ENCODE data around the gene OTULINL. TPM values are rescaled to one million over a fixed set of nuclear protein-coding genes. Genes with fewer than 3 reads are reported as not detected.

The OTULINL gene
- total RNA-seq, 1 donor = 1.9 TPM

- DNase-seq (ENCODE audit: low read depth in 2 of 3, low spot score in 2 of 3) = no peak
These were observed 6.6 kb upstream of the OTULINL start for GRCh38 chr5:14574891-14575508.

DNA sequence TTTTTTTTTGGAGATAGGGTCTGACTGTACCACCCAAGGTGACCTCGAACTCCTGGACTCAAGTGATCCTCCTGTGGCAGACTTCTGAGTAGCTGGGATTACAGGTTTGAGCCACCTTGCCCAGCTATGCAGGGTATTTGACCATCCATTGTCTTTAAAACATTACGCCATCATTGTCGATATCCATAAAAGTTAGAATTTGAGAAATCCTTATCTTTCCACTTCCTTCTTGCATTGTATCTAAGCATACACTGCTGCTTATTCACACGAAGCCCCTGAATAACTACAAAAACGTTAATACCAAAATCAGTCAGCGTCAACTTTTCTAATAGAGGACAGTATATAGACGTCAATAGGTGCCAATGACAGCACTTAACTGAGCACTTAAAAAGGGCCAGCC lies 5.4 kb upstream of the OTULINL start:
- no peak for DNase-seq (ENCODE audit: low read depth in 2 of 3, low spot score in 2 of 3)

- DNase-seq (ENCODE audit: low read depth in 2 of 3, low spot score in 2 of 3) = no peak
These were observed 4.4 kb upstream of the OTULINL start for GRCh38 chr5:14577079-14577725.

GRCh38 chr5:14577971-14578370 lies 3.6 kb upstream of the OTULINL start:
- no peak for DNase-seq (ENCODE audit: low read depth in 2 of 3, low spot score in 2 of 3)

GRCh38 chr5:14579246-14579645 lies 2.3 kb upstream of the OTULINL start:
- DNase-seq (ENCODE audit: low read depth in 2 of 3, low spot score in 2 of 3) = no peak

DNA sequence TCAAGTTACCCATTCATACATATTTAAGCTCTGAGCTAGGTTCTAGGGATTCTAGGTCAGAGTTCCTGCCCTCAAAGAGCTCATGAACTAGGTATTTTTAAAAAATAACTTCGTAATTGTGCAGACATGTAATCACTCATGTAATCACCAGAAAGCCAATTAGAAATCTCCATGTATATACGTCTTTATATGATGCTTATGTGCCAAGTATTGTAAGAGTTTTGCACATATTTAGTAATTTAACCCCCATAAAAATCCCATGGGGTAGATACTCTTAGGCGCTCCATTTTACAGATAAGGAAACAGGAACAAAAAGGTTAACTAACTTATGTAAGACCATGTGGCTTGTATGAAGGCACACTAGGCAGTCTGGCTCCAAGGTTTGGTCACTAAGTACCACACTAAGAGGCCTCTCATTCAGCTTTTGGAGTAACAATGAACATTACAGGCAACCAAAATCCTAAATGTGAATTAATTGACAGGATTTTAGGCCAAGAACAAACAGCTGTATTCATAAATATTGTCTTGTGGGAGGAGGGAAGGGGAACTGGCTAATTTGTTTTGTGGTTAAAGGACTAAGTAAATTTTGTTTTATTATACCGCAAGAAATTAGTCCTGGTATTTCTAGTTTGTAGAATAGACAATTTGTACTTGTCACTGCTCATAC lies 1.7 kb upstream of the OTULINL start:
- no peak for DNase-seq (ENCODE audit: low read depth in 2 of 3, low spot score in 2 of 3)

DNA sequence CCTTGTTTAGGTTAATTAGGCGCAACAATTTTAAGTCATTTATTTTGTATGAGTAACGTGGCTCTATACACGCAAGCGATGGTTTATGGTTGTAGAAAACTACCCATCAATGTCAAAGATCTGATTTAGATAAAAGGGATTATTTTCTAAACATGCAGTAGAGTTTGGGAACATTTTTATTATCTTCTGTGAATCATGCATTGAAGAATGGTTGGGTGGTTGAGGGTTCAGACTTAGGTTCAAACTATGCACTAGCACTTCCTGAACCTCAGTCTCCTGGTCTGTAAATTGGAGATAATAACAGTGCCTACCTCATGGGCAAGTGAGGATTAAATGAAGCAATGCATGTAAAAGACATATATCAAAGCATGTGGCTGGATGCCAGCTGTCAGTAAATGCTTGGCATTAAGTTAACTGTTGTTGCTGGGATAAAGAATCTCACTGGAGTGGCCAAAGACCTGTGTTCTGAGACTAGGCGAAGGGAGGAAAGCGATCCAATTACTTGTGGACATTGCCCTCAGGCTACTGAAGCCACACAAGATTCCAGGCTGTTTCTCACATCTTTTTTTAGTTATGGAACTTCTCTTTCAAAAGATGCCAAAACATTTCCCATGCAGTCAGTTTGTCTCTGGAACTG lies 1.1 kb upstream of the OTULINL start:
- no peak for DNase-seq (ENCODE audit: low read depth in 2 of 3, low spot score in 2 of 3)

DNA sequence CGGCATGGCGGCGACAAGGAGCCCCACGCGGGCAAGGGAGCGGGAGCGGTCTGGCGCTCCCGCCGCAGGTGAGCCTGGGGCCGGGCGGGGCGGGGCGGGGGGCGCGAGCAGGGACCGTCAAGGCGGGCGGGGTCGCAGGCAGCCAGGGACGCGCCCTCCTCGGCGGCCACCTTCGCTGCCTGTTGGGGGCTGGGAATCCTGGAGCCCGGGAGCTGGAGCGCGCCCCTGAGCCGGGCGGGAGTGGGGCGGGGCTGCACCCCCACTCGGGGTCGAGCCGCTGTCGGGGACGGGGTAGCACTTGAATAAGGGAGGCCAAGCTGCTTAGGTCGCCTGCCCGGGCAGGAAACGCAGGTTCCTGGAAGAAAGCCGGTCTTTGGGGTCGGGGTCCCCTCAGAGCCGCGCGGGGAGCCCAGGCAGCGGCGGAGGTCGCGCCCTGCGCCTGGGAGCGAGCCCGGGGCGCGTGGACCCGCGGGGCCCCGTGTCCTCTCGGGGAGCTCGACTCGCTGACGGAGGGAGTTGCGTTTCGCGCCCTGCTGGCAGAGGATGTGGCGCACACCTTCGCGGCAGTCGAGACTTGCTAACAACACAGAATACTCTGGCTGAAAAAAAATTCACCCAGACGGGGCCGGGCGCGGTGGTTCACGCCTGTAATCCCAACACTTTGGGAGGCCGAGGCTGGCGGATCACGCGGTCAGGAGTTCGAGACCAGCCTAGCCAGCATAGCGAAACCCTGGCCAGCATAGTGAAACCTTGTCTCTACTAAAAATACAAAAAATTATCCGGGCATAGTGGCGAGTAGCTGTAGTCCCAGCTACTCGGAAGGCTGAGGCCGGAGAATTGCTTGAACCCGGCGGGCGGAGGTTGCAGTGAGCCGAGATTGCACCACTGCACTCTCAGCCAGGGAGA lies 552 bp downstream of the OTULINL start:
- peak; percentile 67 to 86 (median 82) for DNase-seq (ENCODE audit: low read depth in 2 of 3, low spot score in 2 of 3)

DNA sequence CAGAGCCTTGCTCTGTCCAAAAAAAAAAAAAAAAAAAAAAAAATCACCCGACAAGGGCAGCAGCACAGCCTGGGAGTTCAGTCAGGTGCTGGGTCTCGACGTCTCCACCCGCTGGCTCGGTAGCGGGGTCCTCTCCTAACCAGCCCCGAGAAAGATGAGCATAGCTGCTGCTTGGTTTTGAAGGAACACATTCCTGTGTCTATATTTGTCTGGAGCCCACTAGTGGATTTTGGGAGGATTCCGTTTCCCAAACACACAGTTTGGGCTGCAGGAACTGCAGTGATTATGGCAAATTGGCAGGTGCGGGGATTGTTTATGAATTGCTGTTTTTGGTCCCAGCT lies 1.2 kb downstream of the OTULINL start:
- no peak for DNase-seq (ENCODE audit: low read depth in 2 of 3, low spot score in 2 of 3)

GRCh38 chr5:14584848-14585247 lies 3.3 kb downstream of the OTULINL start:
- no peak for DNase-seq (ENCODE audit: low read depth in 2 of 3, low spot score in 2 of 3)

- DNase-seq (ENCODE audit: low read depth in 2 of 3, low spot score in 2 of 3) = no peak
These were observed 5.6 kb downstream of the OTULINL start for GRCh38 chr5:14587150-14587549.

- no peak for DNase-seq (ENCODE audit: low read depth in 2 of 3, low spot score in 2 of 3)
These were observed 6.6 kb downstream of the OTULINL start for GRCh38 chr5:14588145-14588544.

DNA sequence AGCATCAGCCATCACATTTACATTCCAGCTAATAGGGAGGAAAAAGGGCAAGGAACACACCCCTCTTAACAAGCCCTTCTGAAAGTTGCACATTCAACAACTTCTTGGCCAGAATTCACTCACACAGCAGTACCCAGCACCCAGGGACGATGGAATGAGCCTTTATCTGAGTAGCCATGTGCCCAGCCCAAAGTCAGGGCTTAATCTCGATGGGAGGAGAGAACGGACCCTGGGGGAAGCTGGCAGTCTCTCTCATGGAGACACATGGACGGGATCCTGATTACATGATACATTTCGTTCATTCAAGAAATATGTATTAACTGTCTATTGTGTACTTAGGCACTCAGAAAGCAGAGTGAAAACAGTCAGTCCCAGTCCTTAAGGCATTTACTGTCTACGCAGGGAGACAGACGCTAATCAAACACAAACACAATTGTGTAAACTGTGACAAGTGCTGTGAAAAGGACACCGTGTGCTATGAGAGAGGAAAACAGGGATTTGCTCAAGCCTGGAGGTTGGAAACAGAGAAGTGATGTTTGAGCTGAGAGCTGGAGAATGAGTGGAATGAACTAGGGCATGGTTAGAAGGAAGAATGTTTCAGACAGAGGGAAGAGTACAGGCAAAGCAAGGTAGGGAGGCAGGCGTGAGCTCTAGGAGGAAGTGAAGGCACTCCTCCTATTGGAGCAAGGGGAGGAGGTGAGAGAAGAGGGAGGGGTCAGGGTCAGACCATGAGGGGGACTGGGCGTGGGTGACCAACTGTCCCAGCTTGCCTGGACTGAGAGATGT lies 7.4 kb downstream of the OTULINL start:
- DNase-seq (ENCODE audit: low read depth in 2 of 3, low spot score in 2 of 3) = no peak

- DNase-seq (ENCODE audit: low read depth in 2 of 3, low spot score in 2 of 3) = no peak
These were observed 9.4 kb downstream of the OTULINL start for GRCh38 chr5:14590949-14591348.

GRCh38 chr5:14591548-14591947 lies 10.0 kb downstream of the OTULINL start:
- DNase-seq (ENCODE audit: low read depth in 2 of 3, low spot score in 2 of 3) = no peak

DNA sequence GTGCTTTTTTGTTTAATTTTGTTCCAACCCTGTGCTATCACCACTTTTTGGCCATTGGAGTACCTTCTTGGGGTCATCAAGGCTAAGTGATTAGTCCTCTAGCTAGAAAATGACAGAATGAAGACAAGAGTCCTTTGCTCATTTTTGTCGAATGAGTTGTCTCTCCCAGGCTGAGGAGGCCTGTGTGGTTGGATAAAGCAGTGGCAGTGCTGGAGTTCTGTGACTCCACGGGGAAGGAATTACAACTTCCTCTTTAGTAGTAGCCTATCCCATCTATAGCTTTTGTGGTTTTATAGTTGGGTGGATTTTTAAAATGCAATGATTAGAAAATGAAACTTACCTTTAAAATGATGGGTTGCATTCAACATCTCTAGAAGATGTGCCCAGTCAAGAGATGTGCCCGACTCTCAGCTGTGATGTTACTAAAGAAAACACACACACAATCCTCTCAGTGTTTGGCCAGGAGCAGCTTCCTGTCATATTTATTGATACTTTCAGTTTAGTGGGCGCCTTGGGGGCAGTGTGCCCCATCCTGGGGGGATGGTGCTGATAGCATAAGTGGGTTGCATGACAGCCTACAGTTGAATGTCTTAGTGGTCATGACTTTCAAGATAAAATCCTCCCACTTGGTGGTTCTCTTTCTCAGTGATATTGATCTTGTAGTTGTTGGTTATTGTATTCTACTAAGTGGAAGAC lies 11.9 kb downstream of the OTULINL start:
- DNase-seq (ENCODE audit: low read depth in 2 of 3, low spot score in 2 of 3) = no peak

GRCh38 chr5:14594378-14595074 lies 12.9 kb downstream of the OTULINL start:
- DNase-seq (ENCODE audit: low read depth in 2 of 3, low spot score in 2 of 3) = no peak

GRCh38 chr5:14595189-14595588 lies 13.6 kb downstream of the OTULINL start:
- peak in 2 of 3 donors; percentile 44 to 75 for DNase-seq (ENCODE audit: low read depth in 2 of 3, low spot score in 2 of 3)

DNA sequence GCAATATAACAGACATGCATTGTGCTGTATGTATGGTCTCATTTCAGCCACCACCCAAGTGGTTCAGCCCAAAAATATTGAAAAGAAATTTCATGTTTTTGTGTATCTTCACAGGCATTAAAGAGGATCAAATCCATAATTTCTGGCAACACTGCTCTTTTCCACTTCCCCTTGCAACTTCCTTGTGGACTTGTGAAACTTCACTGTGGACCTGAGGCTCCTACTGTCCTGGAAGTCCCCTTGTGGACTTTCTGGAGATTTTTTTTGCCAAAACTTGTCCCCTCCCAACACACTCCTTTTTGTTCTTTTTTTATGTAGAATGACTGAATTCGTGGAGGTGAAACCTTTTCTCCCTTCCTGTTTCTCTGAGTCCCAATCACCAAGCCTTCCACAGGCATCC lies 14.3 kb downstream of the OTULINL start:
- DNase-seq (ENCODE audit: low read depth in 2 of 3, low spot score in 2 of 3) = no peak

Measured in hematopoietic multipotent progenitor cell (in vitro differentiated cells).